Measurements from ENCODE around the gene FAM228A. TPM values are rescaled to one million over a fixed set of nuclear protein-coding genes. Genes with fewer than 3 reads are reported as not detected.

Gene FAM228A
- total and polyA plus RNA-seq, 2 donors (not counting 3 experiments of a cell fraction or from before 2014, with no cell fraction given) = 0.36 to 1.00 TPM

DNA sequence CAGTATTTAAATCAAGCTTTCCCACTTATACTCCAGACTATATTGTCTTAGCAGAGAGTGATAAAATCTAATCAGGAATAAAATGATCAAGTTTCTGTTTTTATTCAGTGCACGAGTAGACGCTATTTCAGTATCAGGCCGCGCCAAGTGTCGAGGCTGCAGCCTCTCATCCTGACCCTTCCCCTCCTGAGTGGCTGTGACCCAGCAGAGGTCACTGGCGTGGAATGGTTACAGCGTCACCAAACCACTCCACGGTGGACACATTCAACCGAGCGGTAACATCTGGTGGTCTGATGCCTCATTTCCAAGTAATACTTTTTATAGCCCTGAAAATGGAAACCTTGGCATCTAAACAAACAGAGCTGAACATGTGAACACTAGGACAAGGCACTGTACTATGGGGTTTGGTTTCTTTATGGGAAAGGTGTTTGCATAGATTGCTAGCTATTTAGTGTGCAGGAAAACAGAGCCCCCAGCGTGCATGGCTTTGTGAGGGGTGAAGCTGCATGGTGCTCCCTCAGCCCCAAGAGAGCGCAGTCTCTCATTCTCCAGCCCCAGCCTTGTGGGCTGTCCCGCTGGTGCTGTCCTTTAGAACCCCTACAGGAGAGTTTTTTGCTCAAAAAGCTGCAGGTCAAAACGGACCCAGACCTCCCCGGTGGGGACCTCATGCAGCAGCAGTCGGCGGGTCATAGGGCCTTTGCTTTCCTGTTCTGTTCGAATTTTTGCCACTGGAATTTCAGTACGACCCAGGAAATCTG lies 28.4 kb downstream of the FAM228A start:
- Histone ChIP-seq H3K36me3 (ENCODE audit: control insufficient read depth in 2 of 2, extremely low read depth in 1 of 2, insufficient read depth in 2 of 2, low read length in 2 of 2) (peaks cover 0 to 32% of the 10 kb centered on the region in 2 experiments), H3K4me1 (ENCODE audit: control insufficient read depth, extremely low read depth, insufficient read depth, low read length) (no peaks in the 10 kb centered on the region), H3K79me2 (ENCODE audit: control insufficient read depth, insufficient read depth, low read length) (no peaks in the 10 kb centered on the region), H3K27me3 (ENCODE audit: control insufficient read depth in 2 of 2, insufficient read depth in 2 of 2, low read length in 2 of 2) (no peaks in the 10 kb centered on the region), H3K27ac (ENCODE audit: insufficient read depth, low read depth, low read length) (no peak overlapping the region), H3K9me1 (replicated peaks; ENCODE audit: control insufficient read depth, extremely low read depth, insufficient read depth, low read length) (no peaks in the 10 kb centered on the region), H3K4me2 (ENCODE audit: insufficient read depth, low read length) (no peak overlapping the region), H4K20me1 (replicated peaks; ENCODE audit: control insufficient read depth, extremely low read depth, insufficient read depth, low read length) (no peaks in the 10 kb centered on the region), H3K4me3 (replicated peaks in 1 of 3; ENCODE audit: insufficient read depth in 1 of 3, low read depth in 1 of 3, low read length in 3 of 3) (no peak overlapping the region), H2AFZ (ENCODE audit: low read depth, low read length) (no peak overlapping the region), H3K9ac (replicated peaks; ENCODE audit: extremely low read depth, insufficient read depth, low read length) (no peak overlapping the region), H3K9me3 (replicated peaks; ENCODE audit: control insufficient read depth, insufficient read depth, low read length) (no peaks in the 10 kb centered on the region)
- ChIA-PET POLR2A (no interaction called here), CTCF (interaction anchor here (0.7 to 1.1 kb wide), 2 partner anchors 10 to 27 kb away, joined by 3 read pairs; no protein-coding TSS in a partner anchor)
- TF ChIP-seq, protein P1, sequence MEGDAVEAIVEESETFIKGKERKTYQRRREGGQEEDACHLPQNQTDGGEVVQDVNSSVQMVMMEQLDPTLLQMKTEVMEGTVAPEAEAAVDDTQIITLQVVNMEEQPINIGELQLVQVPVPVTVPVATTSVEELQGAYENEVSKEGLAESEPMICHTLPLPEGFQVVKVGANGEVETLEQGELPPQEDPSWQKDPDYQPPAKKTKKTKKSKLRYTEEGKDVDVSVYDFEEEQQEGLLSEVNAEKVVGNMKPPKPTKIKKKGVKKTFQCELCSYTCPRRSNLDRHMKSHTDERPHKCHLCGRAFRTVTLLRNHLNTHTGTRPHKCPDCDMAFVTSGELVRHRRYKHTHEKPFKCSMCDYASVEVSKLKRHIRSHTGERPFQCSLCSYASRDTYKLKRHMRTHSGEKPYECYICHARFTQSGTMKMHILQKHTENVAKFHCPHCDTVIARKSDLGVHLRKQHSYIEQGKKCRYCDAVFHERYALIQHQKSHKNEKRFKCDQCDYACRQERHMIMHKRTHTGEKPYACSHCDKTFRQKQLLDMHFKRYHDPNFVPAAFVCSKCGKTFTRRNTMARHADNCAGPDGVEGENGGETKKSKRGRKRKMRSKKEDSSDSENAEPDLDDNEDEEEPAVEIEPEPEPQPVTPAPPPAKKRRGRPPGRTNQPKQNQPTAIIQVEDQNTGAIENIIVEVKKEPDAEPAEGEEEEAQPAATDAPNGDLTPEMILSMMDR (IDR thresholded peaks at IDR 0.05; ENCODE audit: extremely low read depth in 1 of 2, insufficient read depth in 1 of 2, low read depth in 1 of 2, low read length in 2 of 2) = no peak
- TF ChIP-seq POLR2A (IDR thresholded peaks at IDR 0.05; ENCODE audit: low read depth, low read length) (no peak), JUN (IDR thresholded peaks at IDR 0.05; ENCODE audit: borderline replicate concordance, insufficient read depth, insufficient read length, low read depth) (no peak), POLR2AphosphoS5 (IDR thresholded peaks at IDR 0.05; ENCODE audit: insufficient read depth, low read depth, low read length) (no peak), FOS (IDR thresholded peaks at IDR 0.05; ENCODE audit: borderline replicate concordance, insufficient read depth, low read length) (no peak), EZH2 (IDR thresholded peaks at IDR 0.05; ENCODE audit: borderline replicate concordance, low read depth, low read length, severe bottlenecking) (no peak), MYC (IDR thresholded peaks at IDR 0.05; ENCODE audit: low read depth, low read length) (no peak), GATA2 (IDR thresholded peaks at IDR 0.05; ENCODE audit: insufficient read depth, insufficient read length, low read depth, low read length) (no peak), MAX (IDR thresholded peaks at IDR 0.05; ENCODE audit: insufficient read depth, insufficient read length) (no peak)
- no peak for DNase-seq (ENCODE audit: low read depth, low spot score)
- dilution Hi-C loops (cut with MboI; ENCODE audit: extremely low pct_ligation_motif_present, low sequenced_read_pairs) (no loop called here), intact Hi-C loops (cut with micrococcal nuclease) (no loop called here)
- TSS peak; percentile 40 for BruUV-seq (replicated peaks)
- no peak for FAIRE-seq
